H54 (cell line): ENCODE data around the gene SNRNP200.
A peak's percentile ranks its signal among the peaks of the same experiment; 100 is the strongest.

Source experiments
- DNase-seq: peaks from one replicate; pipeline ENCODE4 v3.0.0; 2011; ENCODE audit warnings: low spot score, mixed read lengths; ENCODE audit not compliant: insufficient read length
- FAIRE-seq: peaks from 3 replicates; lab custom pipeline; 2011; peaks lifted over from hg19 to GRCh38; lab: Jason Lieb, UNC
- POLR2A ChIP-seq: IDR thresholded peaks from 2 replicates; pipeline ENCODE4 v1.6.1; 2011; ENCODE audit warnings: low read depth, mild to moderate bottlenecking, low read length

SNRNP200 gene

GRCh38 chr2:96333708-96334107 lies 28.4 kb upstream of the SNRNP200 start:
- DNase-seq (no peak), FAIRE-seq (no peak)
- TF ChIP-seq POLR2A: no peak

- DNase-seq: peak; percentile 50
- TF ChIP-seq POLR2A: no peak
- peak; percentile 71 for FAIRE-seq
Observed at GRCh38 chr2:96330407-96330806, 25.1 kb upstream of the SNRNP200 start.

GRCh38 chr2:96329874-96330273 lies 24.5 kb upstream of the SNRNP200 start:
- FAIRE-seq (no peak), DNase-seq (no peak)
- no peak for TF ChIP-seq POLR2A

- FAIRE-seq: peak; percentile 27
Observed at GRCh38 chr2:96329456-96329855, 24.1 kb upstream of the SNRNP200 start.

GRCh38 chr2:96326990-96327820 lies 21.9 kb upstream of the SNRNP200 start:
- no peak for TF ChIP-seq POLR2A
- no peak for FAIRE-seq
- no peak for DNase-seq

More at GRCh38 chr2:96329456-96329855, 24.1 kb upstream of the SNRNP200 start:
- no peak for TF ChIP-seq POLR2A
- DNase-seq: peak; percentile 58

- TF ChIP-seq POLR2A: no peak
- DNase-seq (no peak), FAIRE-seq (no peak)
Observed at GRCh38 chr2:96326564-96326963, 21.2 kb upstream of the SNRNP200 start.

- no peak for TF ChIP-seq POLR2A
- no peak for FAIRE-seq
- no peak for DNase-seq
Observed at GRCh38 chr2:96325884-96326255, 20.5 kb upstream of the SNRNP200 start.

- no peak for DNase-seq
- no peak for TF ChIP-seq POLR2A
- no peak for FAIRE-seq
Observed at GRCh38 chr2:96325041-96325883, 19.9 kb upstream of the SNRNP200 start, which contains the start of gene ITPRIPL1. ITPRIPL1 (plus strand) TSS chr2:96325317; CDS start chr2:96325840, 523 bp downstream.

- DNase-seq (no peak), FAIRE-seq (no peak)
- no peak for TF ChIP-seq POLR2A
Observed at GRCh38 chr2:96324721-96325040, 19.3 kb upstream of the SNRNP200 start.

GRCh38 chr2:96323849-96324248 lies 18.5 kb upstream of the SNRNP200 start:
- no peak for TF ChIP-seq POLR2A
- DNase-seq (no peak), FAIRE-seq (no peak)

GRCh38 chr2:96320728-96321622 lies 15.6 kb upstream of the SNRNP200 start:
- TF ChIP-seq POLR2A: no peak
- no peak for DNase-seq
- no peak for FAIRE-seq

- FAIRE-seq: no peak
- DNase-seq: no peak
- no peak for TF ChIP-seq POLR2A
Observed at GRCh38 chr2:96320326-96320725, 15.0 kb upstream of the SNRNP200 start.

GRCh38 chr2:96319396-96319795 lies 14.1 kb upstream of the SNRNP200 start:
- TF ChIP-seq POLR2A: no peak
- FAIRE-seq: no peak
- DNase-seq: no peak
